CD4-positive, alpha-beta memory T cell (primary cell): ENCODE data around the gene ASXL3. TPM values are rescaled to one million over a fixed set of nuclear protein-coding genes. Genes with fewer than 3 reads are reported as not detected.

Experiments used
- CTCF ChIA-PET: fragments of 350-600 bp; sonication (Branson Sonifier 250); formaldehyde crosslinking; loops from one replicate; lab custom pipeline; 2021; ENCODE audit warnings: inconsistent platforms; ENCODE audit not compliant: partially characterized antibody; lab: Charles Lee
- POLR2A ChIA-PET: fragments of 350-600 bp; sonication (Branson Sonifier 250); formaldehyde crosslinking; loops from one replicate; lab custom pipeline; 2021; ENCODE audit not compliant: partially characterized antibody; lab: Charles Lee
- DNase-seq, 5 donors: peaks; one replicate each; pipeline versions ENCODE4 v3.0.0 to v3.0.0-alpha.2; 2020 to 2022; ENCODE audit warnings: mixed read lengths in 1 of 5
- H3K27ac ChIP-seq: one replicate; pipeline ENCODE4 v1.7.0; 2013; ENCODE audit warnings: low read depth, low read length
- H3K27me3 ChIP-seq: 2 replicates; pipeline ENCODE4 v1.7.0; 2013; ENCODE audit warnings: mild to moderate bottlenecking, low read length, moderate library complexity; ENCODE audit not compliant: insufficient read depth
- H3K36me3 ChIP-seq: 2 replicates; pipeline ENCODE4 v1.7.0; 2013; ENCODE audit warnings: mild to moderate bottlenecking, low read length, moderate library complexity; ENCODE audit not compliant: insufficient read depth
- H3K4me1 ChIP-seq: 2 replicates; pipeline ENCODE4 v1.7.0; 2013; ENCODE audit warnings: mild to moderate bottlenecking, low read length, moderate library complexity; ENCODE audit not compliant: insufficient read depth
- H3K4me3 ChIP-seq, 2 donors: one replicate each; pipeline ENCODE4 v1.7.0; 2013; ENCODE audit warnings: low read length in 2 of 2, mild to moderate bottlenecking in 1 of 2
- H3K9me3 ChIP-seq, 2 donors: one replicate each; pipeline ENCODE4 v1.7.0; 2013; ENCODE audit warnings: low read length in 2 of 2, control low read depth in 1 of 2; ENCODE audit not compliant: control insufficient read depth in 1 of 2
- H3K27ac Mint-ChIP-seq, 7 donors: one replicate each; pipeline ENCODE4 v1.8.0; 2020 to 2021; ENCODE audit warnings: mixed read lengths in 7 of 7, mild to moderate bottlenecking in 6 of 7, inconsistent platforms in 3 of 7, moderate library complexity in 3 of 7
- H3K27me3 Mint-ChIP-seq, 2 donors: one replicate each; pipeline ENCODE4 v1.8.0; 2020 to 2021; ENCODE audit warnings: mixed read lengths in 2 of 2
- H3K36me3 Mint-ChIP-seq, 2 donors: one replicate each; pipeline ENCODE4 v1.8.0; 2020 to 2021; ENCODE audit warnings: mixed read lengths in 2 of 2, inconsistent platforms in 1 of 2, mild to moderate bottlenecking in 1 of 2
- H3K4me1 Mint-ChIP-seq, 4 donors: one replicate each; pipeline ENCODE4 v1.8.0; 2020 to 2021; ENCODE audit warnings: mixed read lengths in 4 of 4, mild to moderate bottlenecking in 1 of 4
- H3K4me3 Mint-ChIP-seq, 8 donors: one replicate each; pipeline ENCODE4 v1.8.0; 2020 to 2021; ENCODE audit warnings: mixed read lengths in 8 of 8, mild to moderate bottlenecking in 7 of 8, moderate library complexity in 6 of 8, inconsistent platforms in 3 of 8
- H3K9me3 Mint-ChIP-seq, 8 donors: one replicate each; pipeline ENCODE4 v1.8.0; 2020 to 2021; ENCODE audit warnings: mixed read lengths in 8 of 8, mild to moderate bottlenecking in 5 of 8, inconsistent platforms in 3 of 8, moderate library complexity in 1 of 8
- intact Hi-C: fragments of 100-400 bp; cut with micrococcal nuclease; formaldehyde crosslinking; loops from one replicate; pipeline ENCODE4 v1.15.1; 2023
- polyA plus RNA-seq, 2 donors: library from polyadenylated mRNA; unstranded; fragments of 300-500 nt; fragmentation: Illumina TruSeq; gene quantifications; one replicate each; pipeline ENCODE4 v1.2.3, GENCODE V29; 2021
- total RNA-seq, 2 experiments: library from RNA; stranded (reverse); gene quantifications; one replicate each; pipeline ENCODE4 v1.2.3, GENCODE V29; 2021

Gene ASXL3
- total and polyA plus RNA-seq, 4 experiments from 2014 or later: not detected

GRCh38 chr18:33557706-33558105 is 20.3 kb upstream of the ASXL3 start:
- H3K4me3 ChIP-seq: no peak overlapping the region
- ChIA-PET CTCF (no interaction called here), POLR2A (no interaction called here)
- Mint-ChIP-seq H3K36me3 (no peaks in the 10 kb centered on the region), H3K4me3 (no peak overlapping the region), H3K9me3 (peaks cover 0 to 11% (median 4%) of the 10 kb centered on the region in 8 donors), H3K27ac (no peak overlapping the region), H3K27me3 (no peaks in the 10 kb centered on the region), H3K4me1 (no peaks in the 10 kb centered on the region)
- no peaks in the 10 kb centered on the region for H3K4me1 ChIP-seq
- intact Hi-C loops: no loop called here
- DNase-seq: no peak
- no peaks in the 10 kb centered on the region for H3K27me3 ChIP-seq
- no peaks in the 10 kb centered on the region for H3K9me3 ChIP-seq
- no peaks in the 10 kb centered on the region for H3K36me3 ChIP-seq
- no peak overlapping the region for H3K27ac ChIP-seq

- Mint-ChIP-seq H3K4me3 (no peak overlapping the region), H3K27me3 (no peaks in the 10 kb centered on the region), H3K36me3 (no peaks in the 10 kb centered on the region), H3K9me3 (peaks cover 0 to 11% (median 4%) of the 10 kb centered on the region in 8 donors), H3K27ac (no peak overlapping the region), H3K4me1 (no peaks in the 10 kb centered on the region)
- ChIA-PET POLR2A (no interaction called here), CTCF (no interaction called here)
- no peaks in the 10 kb centered on the region for H3K27me3 ChIP-seq
- no peaks in the 10 kb centered on the region for H3K9me3 ChIP-seq
- no peak overlapping the region for H3K4me3 ChIP-seq
- DNase-seq: no peak
- H3K27ac ChIP-seq: no peak overlapping the region
- intact Hi-C loops: no loop called here
- H3K36me3 ChIP-seq: no peaks in the 10 kb centered on the region
- H3K4me1 ChIP-seq: no peaks in the 10 kb centered on the region
Observed at GRCh38 chr18:33558529-33558928, 19.5 kb upstream of the ASXL3 start.

- Mint-ChIP-seq H3K27ac (no peak overlapping the region), H3K36me3 (no peaks in the 10 kb centered on the region), H3K27me3 (no peaks in the 10 kb centered on the region), H3K9me3 (peaks cover 1 to 20% (median 10%) of the 10 kb centered on the region in 8 donors), H3K4me1 (no peaks in the 10 kb centered on the region), H3K4me3 (no peak overlapping the region)
- ChIA-PET POLR2A (no interaction called here), CTCF (no interaction called here)
- Histone ChIP-seq H3K36me3 (no peaks in the 10 kb centered on the region), H3K27ac (no peak overlapping the region), H3K4me3 (no peak overlapping the region), H3K9me3 (no peaks in the 10 kb centered on the region), H3K4me1 (no peaks in the 10 kb centered on the region), H3K27me3 (no peaks in the 10 kb centered on the region)
- DNase-seq: no peak
- intact Hi-C loops: no loop called here
Observed at GRCh38 chr18:33560686-33561370, 17.2 kb upstream of the ASXL3 start.

DNA sequence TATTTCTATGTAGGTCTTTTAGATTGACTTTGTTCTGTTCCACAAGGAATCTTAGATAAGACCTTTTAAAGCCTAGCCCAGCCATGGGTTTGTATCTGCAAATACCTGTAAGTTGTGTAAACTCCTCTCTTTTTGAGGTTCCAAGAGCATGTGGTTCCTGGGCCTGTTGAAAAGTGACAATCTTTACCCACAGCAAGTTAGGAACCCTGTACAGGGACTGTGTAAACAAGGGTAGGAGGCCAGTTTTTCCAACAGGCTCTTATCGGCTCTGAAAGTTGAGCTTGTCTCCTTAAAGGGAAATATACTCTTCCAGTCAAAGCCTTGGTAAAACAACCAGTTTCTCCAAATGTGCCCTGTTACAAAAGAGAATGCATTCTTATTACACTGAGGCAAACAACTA is 15.3 kb upstream of the ASXL3 start:
- Mint-ChIP-seq H3K36me3 (no peaks in the 10 kb centered on the region), H3K27me3 (no peaks in the 10 kb centered on the region)
- POLR2A ChIA-PET: no interaction called here

GRCh38 chr18:33567705-33568104 is 10.3 kb upstream of the ASXL3 start:
- Mint-ChIP-seq H3K27me3 (no peaks in the 10 kb centered on the region), H3K27ac (no peak overlapping the region), H3K9me3 (peaks cover 0 to 20% (median 12%) of the 10 kb centered on the region in 8 donors), H3K4me3 (no peak overlapping the region), H3K4me1 (no peaks in the 10 kb centered on the region), H3K36me3 (no peaks in the 10 kb centered on the region)
- Histone ChIP-seq H3K4me3 (no peak overlapping the region), H3K9me3 (peaks cover 0 to 3% of the 10 kb centered on the region in 2 donors), H3K27ac (no peak overlapping the region), H3K4me1 (no peaks in the 10 kb centered on the region), H3K27me3 (no peaks in the 10 kb centered on the region), H3K36me3 (no peaks in the 10 kb centered on the region)
- DNase-seq: no peak
- CTCF ChIA-PET: no interaction called here
- POLR2A ChIA-PET: no interaction called here
- intact Hi-C loops: no loop called here

More for the DNA sequence above, 15.3 kb upstream of the ASXL3 start:
- Histone ChIP-seq H3K4me1 (no peaks in the 10 kb centered on the region), H3K27me3 (no peaks in the 10 kb centered on the region), H3K4me3 (no peak overlapping the region), H3K36me3 (no peaks in the 10 kb centered on the region), H3K27ac (no peak overlapping the region), H3K9me3 (peaks cover 0 to 3% of the 10 kb centered on the region in 2 donors)
- no peaks in the 10 kb centered on the region for H3K4me1 Mint-ChIP-seq
- peaks cover 1 to 22% (median 14%) of the 10 kb centered on the region in 8 donors for H3K9me3 Mint-ChIP-seq
- H3K27ac Mint-ChIP-seq: no peak overlapping the region
- H3K4me3 Mint-ChIP-seq: no peak overlapping the region
- intact Hi-C loops: no loop called here
- CTCF ChIA-PET: no interaction called here
- DNase-seq: no peak

- H3K4me3 Mint-ChIP-seq: no peak overlapping the region
- ChIA-PET POLR2A (no interaction called here), CTCF (interaction anchor here (0.5 kb wide), 1 partner anchor 17 kb away, joined by 3 read pairs; no protein-coding TSS in a partner anchor)
- intact Hi-C loops: loop anchor here (10.0 kb wide), 1 partner anchor 73 kb away; no protein-coding TSS in a partner anchor
- H3K4me1 ChIP-seq: no peaks in the 10 kb centered on the region
- no peaks in the 10 kb centered on the region for H3K4me1 Mint-ChIP-seq
- peaks cover 0 to 16% (median 9%) of the 10 kb centered on the region in 8 donors for H3K9me3 Mint-ChIP-seq
- H3K27me3 Mint-ChIP-seq: no peaks in the 10 kb centered on the region
- no peak overlapping the region for H3K27ac ChIP-seq
- no peaks in the 10 kb centered on the region for H3K36me3 ChIP-seq
- H3K27ac Mint-ChIP-seq: no peak overlapping the region
- H3K27me3 ChIP-seq: no peaks in the 10 kb centered on the region
- no peak overlapping the region for H3K4me3 ChIP-seq
- no peaks in the 10 kb centered on the region for H3K36me3 Mint-ChIP-seq
- H3K9me3 ChIP-seq: peaks cover 0 to 3% of the 10 kb centered on the region in 2 donors
- no peak for DNase-seq
Observed at GRCh38 chr18:33571998-33572787, 5.8 kb upstream of the ASXL3 start.

DNA sequence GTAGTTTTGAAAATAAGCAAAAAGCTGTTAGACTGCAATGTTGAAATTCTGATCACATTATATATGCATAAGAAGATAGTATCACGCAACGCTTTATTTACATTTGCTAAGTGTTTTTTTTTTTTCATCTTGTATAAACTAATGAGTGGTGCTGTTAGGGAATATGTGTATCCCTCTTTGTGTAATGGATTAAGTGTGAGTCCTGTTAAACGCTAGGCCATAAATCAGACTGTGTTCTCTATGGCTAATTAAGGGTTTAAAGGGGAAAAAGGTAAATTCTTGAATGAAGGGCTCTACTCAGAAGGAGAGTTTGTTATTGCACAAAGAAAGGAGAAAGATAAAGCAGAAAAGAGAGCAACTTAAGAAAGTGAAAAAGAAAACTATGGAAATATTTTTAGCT is 4.8 kb upstream of the ASXL3 start:
- Mint-ChIP-seq H3K4me3 (no peak overlapping the region), H3K27me3 (peaks cover 5 to 6% of the 10 kb centered on the region in 2 donors), H3K27ac (no peak overlapping the region), H3K36me3 (no peaks in the 10 kb centered on the region), H3K4me1 (peaks cover 3 to 6% (median 5%) of the 10 kb centered on the region in 4 donors), H3K9me3 (peaks cover 0 to 14% (median 9%) of the 10 kb centered on the region in 8 donors)
- Histone ChIP-seq H3K27me3 (no peaks in the 10 kb centered on the region), H3K4me1 (no peaks in the 10 kb centered on the region), H3K4me3 (no peak overlapping the region), H3K27ac (no peak overlapping the region), H3K9me3 (no peaks in the 10 kb centered on the region), H3K36me3 (no peaks in the 10 kb centered on the region)
- intact Hi-C loops: loop anchor here (10.0 kb wide), 1 partner anchor 72 kb away; no protein-coding TSS in a partner anchor
- ChIA-PET CTCF (interaction anchor here (0.5 kb wide), 1 partner anchor 16 kb away, joined by 3 read pairs; no protein-coding TSS in a partner anchor), POLR2A (no interaction called here)
- no peak for DNase-seq
